Right forelimb (tissue), 1 donor: ENCODE results near the gene SEPTIN1.
"Not testable (repeated sequence)": the region's sequence is repeated elsewhere in the genome, so short reads cannot be mapped to it uniquely, and the experiment has no call there.

ENCODE experiments used
- DNase-seq: peaks from one replicate; pipeline ENCODE4 v3.0.0-alpha.2; 2018

SEPTIN1 gene

GRCh38 chr16:30357085-30357714, 25.2 kb downstream of the SEPTIN1 start:
- no peak for DNase-seq

GRCh38 chr16:30356401-30357084, 25.8 kb downstream of the SEPTIN1 start:
- no peak for DNase-seq

GRCh38 chr16:30355954-30356308, 26.4 kb downstream of the SEPTIN1 start:
- DNase-seq, result no peak

- DNase-seq, result peak; percentile 95
Measured at GRCh38 chr16:30355144-30355953, 27.0 kb downstream of the SEPTIN1 start, which contains the start of gene CD2BP2. Gene CD2BP2, minus strand, starts transcription at chr16:30355308. Its CDS starts 627 bp downstream, at chr16:30354681.

- DNase-seq, result no peak
Measured at GRCh38 chr16:30354423-30355143, 27.8 kb downstream of the SEPTIN1 start.

GRCh38 chr16:30353438-30354129, 28.8 kb downstream of the SEPTIN1 start:
- no peak for DNase-seq

- no peak for DNase-seq
Measured at GRCh38 chr16:30352488-30353401, 29.6 kb downstream of the SEPTIN1 start.

GRCh38 chr16:30351586-30352419, 30.6 kb downstream of the SEPTIN1 start:
- DNase-seq, result peak; percentile 63

GRCh38 chr16:30351001-30351441, 31.3 kb downstream of the SEPTIN1 start:
- no peak for DNase-seq

GRCh38 chr16:30350134-30350871, 32.1 kb downstream of the SEPTIN1 start:
- DNase-seq, result no peak

GRCh38 chr16:30349675-30350074, 32.7 kb downstream of the SEPTIN1 start:
- no peak for DNase-seq

GRCh38 chr16:30348929-30349328, 33.4 kb downstream of the SEPTIN1 start:
- no peak for DNase-seq

- DNase-seq, result no peak
Measured at GRCh38 chr16:30348113-30348512, 34.2 kb downstream of the SEPTIN1 start.

GRCh38 chr16:30346286-30346685, 36.1 kb downstream of the SEPTIN1 start:
- no peak for DNase-seq

GRCh38 chr16:30343491-30343820, 38.9 kb downstream of the SEPTIN1 start:
- DNase-seq, result not testable (repeated sequence)

- no peak for DNase-seq
Measured at GRCh38 chr16:30342751-30343490, 39.4 kb downstream of the SEPTIN1 start.

GRCh38 chr16:30341971-30342370, 40.4 kb downstream of the SEPTIN1 start:
- not testable (repeated sequence) for DNase-seq

GRCh38 chr16:30340621-30341020, 41.7 kb downstream of the SEPTIN1 start:
- DNase-seq, result no peak

GRCh38 chr16:30338715-30339114, 43.6 kb downstream of the SEPTIN1 start:
- DNase-seq, result not testable (repeated sequence)
